Ureter (tissue), 1 donor: ENCODE data around the gene LAIR1. TPM values are rescaled to one million over a fixed set of nuclear protein-coding genes. Genes with fewer than 3 reads are reported as not detected.
"Not testable (repeated sequence)": the region's sequence is repeated elsewhere in the genome, so short reads cannot be mapped to it uniquely, and the experiment has no call there.

ENCODE experiments used
- DNase-seq: peaks from one replicate; pipeline ENCODE4 v3.0.0-alpha.2; 2020; ENCODE audit warnings: low spot score
- total RNA-seq: library from RNA; stranded (reverse); gene quantifications from one replicate; pipeline ENCODE4 v1.2.4, GENCODE V29; 2023
- donor health status: DM: yes; HTN: yes; CAD: no.

The LAIR1 gene
- 16.1 TPM for total RNA-seq

- no peak for DNase-seq
Measured at GRCh38 chr19:54364775-54365257, at the start of gene LAIR1. Gene LAIR1 (minus strand): TSS chr19:54364931. CDS start chr19:54364804, 127 bp downstream.

GRCh38 chr19:54414156-54414555 is 49.4 kb upstream of the LAIR1 start:
- no peak for DNase-seq

GRCh38 chr19:54412877-54413276 is 48.1 kb upstream of the LAIR1 start:
- DNase-seq = no peak

GRCh38 chr19:54411033-54411432 is 46.3 kb upstream of the LAIR1 start:
- no peak for DNase-seq

- DNase-seq = no peak
Measured at GRCh38 chr19:54408456-54409026, 43.8 kb upstream of the LAIR1 start.

- DNase-seq = no peak
Measured at GRCh38 chr19:54407780-54408179, 43.0 kb upstream of the LAIR1 start.

- no peak for DNase-seq
Measured at GRCh38 chr19:54405628-54406027, 40.9 kb upstream of the LAIR1 start.

- no peak for DNase-seq
Measured at GRCh38 chr19:54403054-54403453, 38.3 kb upstream of the LAIR1 start.

GRCh38 chr19:54400913-54401312 is 36.2 kb upstream of the LAIR1 start:
- DNase-seq = no peak

GRCh38 chr19:54399189-54399588 is 34.5 kb upstream of the LAIR1 start:
- no peak for DNase-seq

GRCh38 chr19:54395685-54396084 is 31.0 kb upstream of the LAIR1 start:
- DNase-seq = no peak

GRCh38 chr19:54393381-54393780 is 28.6 kb upstream of the LAIR1 start:
- DNase-seq = no peak

- DNase-seq = no peak
Measured at GRCh38 chr19:54392105-54392504, 27.4 kb upstream of the LAIR1 start.

GRCh38 chr19:54391589-54392061 is 26.9 kb upstream of the LAIR1 start:
- DNase-seq = no peak

GRCh38 chr19:54390942-54391577 is 26.3 kb upstream of the LAIR1 start:
- peak; percentile 46 for DNase-seq

- no peak for DNase-seq
Measured at GRCh38 chr19:54389553-54389952, 24.8 kb upstream of the LAIR1 start.

GRCh38 chr19:54388802-54389139 is 24.0 kb upstream of the LAIR1 start:
- no peak for DNase-seq

GRCh38 chr19:54387991-54388801 is 23.5 kb upstream of the LAIR1 start:
- DNase-seq = no peak

GRCh38 chr19:54383330-54383729 is 18.6 kb upstream of the LAIR1 start:
- no peak for DNase-seq

- DNase-seq = not testable (repeated sequence)
Measured at GRCh38 chr19:54382041-54382440, 17.3 kb upstream of the LAIR1 start.

- DNase-seq = no peak
Measured at GRCh38 chr19:54380897-54381296, 16.2 kb upstream of the LAIR1 start.

- no peak for DNase-seq
Measured at GRCh38 chr19:54379187-54379678, 14.5 kb upstream of the LAIR1 start.
